Kidney (tissue), 14 donors: ENCODE results near the gene TMEM69. TPM values are rescaled to one million over a fixed set of nuclear protein-coding genes. Genes with fewer than 3 reads are reported as not detected.
"Not testable (repeated sequence)": the region's sequence is repeated elsewhere in the genome, so short reads cannot be mapped to it uniquely, and the experiment has no call there.

Source experiments
- DNase-seq, 5 donors: peaks; one replicate each; pipeline ENCODE4 v3.0.0-alpha.2; 2013 to 2020
- FAIRE-seq: peaks from 2 replicates; lab custom pipeline; 2012; peaks lifted over from hg19 to GRCh38; lab: Jason Lieb, UNC
- H3K27ac ChIP-seq, 2 donors: one replicate each; pipeline ENCODE4 v1.7.0; 2013; ENCODE audit warnings: low read depth in 2 of 2, low read length in 2 of 2, inconsistent platforms in 1 of 2
- H3K27me3 ChIP-seq: one replicate; pipeline ENCODE4 v1.7.1; 2013; ENCODE audit warnings: low read length, inconsistent platforms; ENCODE audit not compliant: control insufficient read depth, insufficient read depth
- H3K36me3 ChIP-seq, 3 donors: one replicate each; pipeline versions ENCODE4 v1.7.0 to v1.7.1; 2013; ENCODE audit warnings: low read length in 3 of 3, control low read depth in 1 of 3, inconsistent platforms in 1 of 3; ENCODE audit not compliant: insufficient read depth in 3 of 3, control insufficient read depth in 2 of 3
- H3K4me1 ChIP-seq, 3 donors: one replicate each; pipeline versions ENCODE4 v1.7.0 to v1.7.1; 2013; ENCODE audit warnings: low read length in 3 of 3, inconsistent platforms in 1 of 3, low read depth in 1 of 3; ENCODE audit not compliant: control insufficient read depth in 2 of 3, insufficient read depth in 2 of 3
- H3K4me3 ChIP-seq, 3 donors: one replicate each; pipeline versions ENCODE4 v1.7.0 to v1.8.1; 2013; ENCODE audit warnings: low read length in 3 of 3, control low read depth in 1 of 3, inconsistent platforms in 1 of 3
- H3K9ac ChIP-seq, 3 donors: one replicate each; pipeline versions ENCODE4 v1.7.0 to v1.7.1; 2013; ENCODE audit warnings: low read length in 3 of 3, control low read depth in 1 of 3, inconsistent platforms in 1 of 3
- H3K9me3 ChIP-seq, 3 donors: one replicate each; pipeline versions ENCODE4 v1.7.0 to v1.7.1; 2013; ENCODE audit warnings: low read length in 3 of 3, control low read depth in 1 of 3, inconsistent platforms in 1 of 3; ENCODE audit not compliant: control insufficient read depth in 2 of 3, insufficient read depth in 1 of 3
- CTCF ChIP-seq: IDR thresholded peaks from 3 replicates; pipeline ENCODE4 v1.5.1; 2012; ENCODE audit warnings: mild to moderate bottlenecking, moderate library complexity, borderline replicate concordance; ENCODE audit not compliant: insufficient read depth; ENCODE audit errors: extremely low read depth
- intact Hi-C: fragments of 100-400 bp; cut with DNase I; formaldehyde crosslinking; loops from one replicate; pipeline ENCODE4 v1.11.1; 2022
- polyA plus RNA-seq: library from polyadenylated mRNA; stranded (reverse); fragments of 350-450 nt; fragmentation: Illumina TruSeq; extraction: RNeasy Lipid Tissue Mini Kit (QIAGEN cat#74804); gene quantifications from one replicate; pipeline ENCODE4 v1.2.3, GENCODE V29; 2014; ENCODE audit warnings: low read depth, low replicate concordance; ENCODE audit not compliant: insufficient read depth
- total RNA-seq: library from RNA; stranded (reverse); fragmentation: NEBNext Ultra II Directional; extraction: Animal tissue kit (Norgen Biotek cat#: 25700); gene quantifications from one replicate; pipeline ENCODE4 v1.2.1, GENCODE V29; 2021
- donor health status: control.
- donor health status: control.
- donor health status: control.
- donor health status: control.
- donor health status: control.
- donor health status: DM: yes; HTN: yes; CAD: no.
- donor health status: Normal renal cell carcinoma (clear cell type).

The TMEM69 gene
- total and polyA plus RNA-seq, 2 donors from 2014 or later = 21.7 to 23.1 TPM

GRCh38 chr1:45686288-45687013, 1.5 kb upstream of the TMEM69 start, which contains the start of gene GPBP1L1:
GPBP1L1 (minus strand) TSS chr1:45686533; CDS start chr1:45659087, 27,446 bp downstream.
- H3K4me3 ChIP-seq = peak within 1 kb of the TSS; percentile 91 to 99 (median 92)
- H3K9ac ChIP-seq = peak within 1 kb of the TSS; percentile 97 to 100 (median 98)
- no peaks in the 10 kb centered on the region for H3K9me3 ChIP-seq
- FAIRE-seq (no peak), DNase-seq (peak; percentile 98 to 99 (median 99))
- no peaks in the 10 kb centered on the region for H3K27me3 ChIP-seq
- peak within 1 kb of the TSS; percentile 97 to 98 for H3K27ac ChIP-seq
- peaks cover 0 to 4% (median 3%) of the 10 kb centered on the region in 3 donors for H3K4me1 ChIP-seq
- H3K36me3 ChIP-seq = no peaks in the 10 kb centered on the region
- intact Hi-C loops = no loop called here
- TF ChIP-seq CTCF = no peak

GRCh38 chr1:45687014-45687753, 797 bp upstream of the TMEM69 start:
- FAIRE-seq (peak; percentile 75), DNase-seq (peak; percentile 98 to 100 (median 99))
- Histone ChIP-seq H3K4me3 (peak overlapping the region; percentile 91 to 99 (median 92)), H3K4me1 (peaks cover 0 to 3% (median 2%) of the 10 kb centered on the region in 3 donors), H3K9ac (peak overlapping the region; percentile 95 to 98 (median 97)), H3K9me3 (no peaks in the 10 kb centered on the region), H3K36me3 (no peaks in the 10 kb centered on the region), H3K27ac (peak overlapping the region; percentile 97 to 98), H3K27me3 (no peaks in the 10 kb centered on the region)
- TF ChIP-seq CTCF = no peak
- intact Hi-C loops = no loop called here

GRCh38 chr1:45693811-45694210, 5.8 kb downstream of the TMEM69 start:
- H3K4me1 ChIP-seq, H3K27ac ChIP-seq, DNase-seq, H3K9ac ChIP-seq, H3K4me3 ChIP-seq, intact Hi-C loops, H3K9me3 ChIP-seq, H3K27me3 ChIP-seq, FAIRE-seq, H3K36me3 ChIP-seq: not testable (repeated sequence)

- no peak overlapping the region for H3K4me3 ChIP-seq
- H3K27me3 ChIP-seq = no peaks in the 10 kb centered on the region
- no peaks in the 10 kb centered on the region for H3K4me1 ChIP-seq
- intact Hi-C loops = no loop called here
- H3K27ac ChIP-seq = no peak overlapping the region
- no peak for TF ChIP-seq CTCF
- no peaks in the 10 kb centered on the region for H3K9me3 ChIP-seq
- no peak overlapping the region for H3K9ac ChIP-seq
- no peak for DNase-seq
- H3K36me3 ChIP-seq = peaks cover 3 to 8% (median 4%) of the 10 kb centered on the region in 3 donors
- no peak for FAIRE-seq
These were observed 6.8 kb downstream of the TMEM69 start for GRCh38 chr1:45694823-45695222.
